Motor neuron (in vitro differentiated cells): Measurements from ENCODE around the gene N4BP2. TPM values are rescaled to one million over a fixed set of nuclear protein-coding genes. Genes with fewer than 3 reads are reported as not detected.
"Not testable (repeated sequence)": the region's sequence is repeated elsewhere in the genome, so short reads cannot be mapped to it uniquely, and the experiment has no call there.

Source experiments
- ATAC-seq, 8 experiments: fragments of 200-7000 bp; cut with Tn5 transposase; replicated peaks in 6 of 8; 2 replicates each; pipeline ENCODE4 v1.8.0; 2021; ENCODE audit warnings: mild to moderate bottlenecking in 8 of 8, moderate library complexity in 8 of 8
- H3K27ac ChIP-seq, 2 donors: fragments of 250-450 bp; sonication (Bioruptor Pico); 2 replicates each; pipeline ENCODE4 v1.9.0; 2021; ENCODE audit warnings: antibody characterized with exemption in 2 of 2, mild to moderate bottlenecking in 2 of 2, moderate library complexity in 1 of 2
- H3K4me1 ChIP-seq, 2 donors: fragments of 250-450 bp; sonication (Bioruptor Pico); replicated peaks in 1 of 2; 2 replicates each; pipeline ENCODE4 v1.6.1; 2021; ENCODE audit warnings: antibody characterized with exemption in 2 of 2, mild to moderate bottlenecking in 2 of 2, moderate library complexity in 1 of 2
- H3K4me3 ChIP-seq, 5 donors: fragments of 250-450 bp; sonication (Bioruptor Pico); 2 replicates each; pipeline ENCODE4 v1.9.0; 2021; ENCODE audit warnings: antibody characterized with exemption in 5 of 5, mild to moderate bottlenecking in 5 of 5, moderate library complexity in 4 of 5
- WGBS, 10 experiments: fragments of 450-650 bp; shearing (Covaris generic); methylation state at CpG; one replicate each; pipeline ENCODE4 v1.0.0; 2022; 5-methylcytosine and 5-hydroxymethylcytosine counted together
- in situ Hi-C, 9 experiments: fragments of 400-800 bp; cut with MboI; loops; one replicate each; pipeline ENCODE4 v1.15.0; 2021; ENCODE audit warnings: low sequenced_read_pairs in 9 of 9, low pct_unique_long_range_greater_than_20kb in 2 of 9; ENCODE audit not compliant: unreplicated experiment in 9 of 9
- total RNA-seq, 8 experiments: library from RNA; unstranded; fragments of 300-600 nt; gene quantifications; 2 replicates each; pipeline versions ENCODE4 v1.2.3 to v1.2.4, GENCODE V29; 2022

N4BP2 gene
- total RNA-seq, 8 experiments from 2014 or later = 7.4 to 38.0 (median 27.3) TPM

DNA sequence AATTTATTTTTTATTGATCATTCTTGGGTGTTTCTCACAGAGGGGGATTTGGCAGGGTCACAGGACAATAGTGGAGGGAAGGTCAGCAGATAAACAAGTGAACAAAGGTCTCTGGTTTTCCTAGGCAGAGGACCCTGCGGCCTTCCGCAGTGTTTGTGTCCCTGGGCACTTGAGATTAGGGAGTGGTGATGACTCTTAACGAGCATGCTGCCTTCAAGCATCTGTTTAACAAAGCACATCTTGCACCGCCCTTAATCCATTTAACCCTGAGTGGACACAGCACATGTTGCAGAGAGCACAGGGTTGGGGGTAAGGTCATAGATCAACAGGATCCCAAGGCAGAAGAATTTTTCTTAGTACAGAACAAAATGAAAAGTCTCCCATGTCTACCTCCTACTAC, 83.9 kb downstream of the N4BP2 start:
- no CpG with 5 or more reads among the region's 4 CpGs for WGBS, 10 experiments
- H3K4me1 ChIP-seq, in situ Hi-C loops: not testable (repeated sequence)

DNA sequence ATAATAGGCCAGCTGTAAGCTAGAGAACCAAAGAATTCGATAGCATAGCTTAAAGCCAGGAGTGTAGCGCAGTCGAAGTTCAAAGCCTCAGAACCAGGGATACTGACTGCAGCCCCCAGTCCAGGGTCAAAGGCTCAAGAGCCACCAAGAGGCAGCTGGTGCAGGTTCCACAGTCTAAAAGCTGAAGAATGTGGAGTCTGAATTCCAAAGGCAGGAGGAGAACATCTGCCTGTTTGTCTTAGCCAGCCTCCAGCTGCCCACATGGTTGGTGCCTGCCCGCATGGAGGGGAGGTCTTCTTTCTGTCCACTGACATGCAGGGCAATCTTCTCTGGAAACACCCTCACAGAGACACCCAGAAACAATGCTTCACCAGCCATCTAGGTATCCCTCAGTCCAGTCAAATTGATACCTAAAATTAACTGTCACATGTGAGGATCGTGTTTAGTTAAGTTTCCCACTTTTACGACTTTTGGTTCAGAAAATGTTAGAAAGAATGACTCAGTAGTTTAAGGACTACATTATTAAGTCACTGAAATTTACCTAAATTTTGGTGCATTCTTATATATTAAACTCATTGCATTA, 87.4 kb downstream of the N4BP2 start:
- no peak overlapping the region for H3K27ac ChIP-seq
- H3K4me1 ChIP-seq = no peaks in the 10 kb centered on the region
- ATAC-seq = peak in 1 of 8 experiments; percentile 34
- WGBS, 10 experiments = 76 to 100% (median 95%) methylated on average over 2 to 6 of the region's 6 CpGs; no CpG with 5 or more reads in 4 of the 10 experiments
- in situ Hi-C loops = no loop called here
- no peak overlapping the region for H3K4me3 ChIP-seq

More for the DNA sequence above, 83.9 kb downstream of the N4BP2 start:
- not testable (repeated sequence) for H3K4me3 ChIP-seq, H3K27ac ChIP-seq
- peak in 2 of 8 experiments; percentile 17 to 62 for ATAC-seq

DNA sequence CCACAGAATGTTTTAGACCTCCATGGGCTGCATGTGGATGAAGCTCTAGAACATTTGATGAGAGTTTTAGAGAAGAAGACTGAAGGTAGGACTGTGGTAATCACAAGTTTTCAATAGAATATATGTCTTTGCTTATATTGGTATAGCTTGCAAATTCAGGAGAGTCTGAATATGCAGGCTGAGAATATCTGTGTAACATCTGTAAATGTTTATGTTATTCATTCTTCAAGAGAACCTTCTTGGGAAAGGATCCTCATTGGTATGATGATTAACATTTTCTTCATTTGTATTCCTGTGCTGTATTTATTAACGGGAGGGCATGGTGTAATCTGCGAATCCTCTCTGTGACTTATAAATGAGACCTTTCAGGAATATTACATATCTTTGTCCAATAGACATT, 88.1 kb downstream of the N4BP2 start:
- H3K4me1 ChIP-seq = no peaks in the 10 kb centered on the region
- no peak overlapping the region for H3K4me3 ChIP-seq
- 0 to 100% (median 71%) methylated on average over 2 of the region's 2 CpGs; no CpG with 5 or more reads in 1 of the 10 experiments for WGBS, 10 experiments
- no peak overlapping the region for H3K27ac ChIP-seq
- in situ Hi-C loops = no loop called here
- peak in 3 of 8 experiments; percentile 63 to 91 (median 75) for ATAC-seq

DNA sequence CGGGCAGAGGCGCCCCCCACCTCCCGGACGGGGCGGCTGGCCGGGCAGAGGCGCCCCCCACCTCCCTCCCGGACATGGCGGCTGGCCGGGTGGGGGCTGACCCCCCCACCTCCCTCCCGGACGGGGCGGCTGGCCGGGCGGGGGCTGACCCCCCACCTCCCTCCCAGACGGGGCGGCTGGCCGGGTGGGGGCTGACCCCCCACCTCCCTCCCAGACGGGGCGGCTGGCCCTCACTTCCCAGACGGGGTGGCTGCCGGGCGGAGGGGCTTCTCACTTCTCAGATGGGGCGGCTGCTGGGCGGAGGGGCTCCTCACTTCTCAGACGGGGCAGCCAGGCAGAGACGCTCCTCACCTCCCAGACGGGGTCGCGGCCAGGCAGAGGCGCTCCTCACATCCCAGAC, 90.8 kb downstream of the N4BP2 start:
- H3K4me1 ChIP-seq, H3K27ac ChIP-seq, in situ Hi-C loops, H3K4me3 ChIP-seq, ATAC-seq: not testable (repeated sequence)
- no CpG with 5 or more reads among the region's 31 CpGs for WGBS, 10 experiments

DNA sequence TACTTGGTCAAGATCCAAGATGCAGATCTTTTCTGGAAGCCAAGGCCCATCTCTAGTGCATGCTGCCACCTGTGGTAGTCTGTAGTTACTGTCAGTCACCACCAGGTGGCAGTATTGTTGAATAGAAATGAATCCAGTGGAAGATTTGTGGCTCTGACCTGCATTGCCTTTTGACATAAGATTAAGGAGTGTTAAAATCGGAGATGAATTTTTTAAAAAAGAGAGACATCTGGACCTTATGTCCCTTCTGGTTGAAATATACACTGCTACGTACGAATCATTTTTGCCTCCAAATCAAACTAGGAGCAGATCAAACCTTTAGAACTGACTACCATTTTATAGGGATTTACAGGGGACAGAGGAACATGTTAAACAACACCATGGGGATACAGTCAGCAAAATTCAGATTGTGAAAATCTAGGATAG, 93.3 kb downstream of the N4BP2 start:
- H3K4me1 ChIP-seq = no peaks in the 10 kb centered on the region
- in situ Hi-C loops = loop anchor here in 1 of 9 experiments (25.0 kb wide), 1 partner anchor 162 kb away; no protein-coding TSS in a partner anchor

DNA sequence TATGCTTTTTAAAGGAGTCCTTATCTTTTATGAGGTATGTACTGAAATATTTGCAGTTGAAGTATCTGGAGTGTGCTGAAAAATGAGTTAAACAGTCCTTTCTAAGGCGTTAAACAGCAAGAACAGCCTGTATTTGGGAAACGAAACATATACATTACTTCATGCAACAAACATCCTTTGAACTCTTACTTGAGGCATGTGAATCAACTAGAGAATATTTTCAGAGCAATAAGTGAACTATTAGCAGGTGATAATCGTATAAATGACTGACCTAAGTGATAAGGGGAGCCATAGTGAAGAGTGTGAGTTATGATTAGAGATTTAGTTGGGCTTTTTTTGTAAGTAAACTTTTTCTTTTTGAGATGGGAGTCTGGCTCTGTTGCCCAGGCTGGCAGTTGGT, 94.3 kb downstream of the N4BP2 start:
- 76 to 100% (median 93%) methylated on average over 1 to 3 of the region's 3 CpGs; no CpG with 5 or more reads in 2 of the 10 experiments for WGBS, 10 experiments
- ATAC-seq = no peak

More for the DNA sequence above, 93.3 kb downstream of the N4BP2 start:
- H3K4me3 ChIP-seq = no peak overlapping the region
- ATAC-seq = peak in 3 of 8 experiments; percentile 79 to 84 (median 83)
- 66 to 100% (median 91%) methylated on average over 1 to 3 of the region's 3 CpGs; no CpG with 5 or more reads in 2 of the 10 experiments for WGBS, 10 experiments
- no peak overlapping the region for H3K27ac ChIP-seq

DNA sequence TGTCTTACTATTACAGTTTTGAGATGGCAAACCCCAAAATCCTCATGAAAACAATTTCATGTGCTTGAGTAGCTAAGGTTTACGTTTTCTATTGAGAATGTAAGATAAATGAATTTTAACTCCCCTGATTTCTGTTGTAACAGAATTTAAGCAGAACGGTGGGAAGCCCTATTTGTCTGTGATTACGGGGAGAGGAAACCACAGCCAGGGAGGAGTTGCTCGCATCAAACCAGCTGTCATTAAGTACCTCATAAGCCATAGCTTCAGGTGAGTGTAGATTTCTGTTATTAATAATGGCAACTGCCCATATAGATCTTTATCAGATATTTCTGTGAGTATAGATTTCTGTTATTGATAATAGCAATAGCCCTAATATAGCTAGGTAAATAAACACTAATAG, 96.0 kb downstream of the N4BP2 start:
- no peak for ATAC-seq
- 50 to 95% (median 81%) methylated on average over 1 to 4 of the region's 4 CpGs; no CpG with 5 or more reads in 2 of the 10 experiments for WGBS, 10 experiments
- no peaks in the 10 kb centered on the region for H3K4me1 ChIP-seq
- H3K4me3 ChIP-seq = no peak overlapping the region
- no peak overlapping the region for H3K27ac ChIP-seq
- in situ Hi-C loops = loop anchor here in 1 of 9 experiments (25.0 kb wide), 1 partner anchor 160 kb away; no protein-coding TSS in a partner anchor

More for the DNA sequence above, 94.3 kb downstream of the N4BP2 start:
- in situ Hi-C loops = loop anchor here in 1 of 9 experiments (25.0 kb wide), 1 partner anchor 161 kb away; no protein-coding TSS in a partner anchor
- H3K4me1 ChIP-seq = no peaks in the 10 kb centered on the region
- H3K27ac ChIP-seq = no peak overlapping the region
- no peak overlapping the region for H3K4me3 ChIP-seq

DNA sequence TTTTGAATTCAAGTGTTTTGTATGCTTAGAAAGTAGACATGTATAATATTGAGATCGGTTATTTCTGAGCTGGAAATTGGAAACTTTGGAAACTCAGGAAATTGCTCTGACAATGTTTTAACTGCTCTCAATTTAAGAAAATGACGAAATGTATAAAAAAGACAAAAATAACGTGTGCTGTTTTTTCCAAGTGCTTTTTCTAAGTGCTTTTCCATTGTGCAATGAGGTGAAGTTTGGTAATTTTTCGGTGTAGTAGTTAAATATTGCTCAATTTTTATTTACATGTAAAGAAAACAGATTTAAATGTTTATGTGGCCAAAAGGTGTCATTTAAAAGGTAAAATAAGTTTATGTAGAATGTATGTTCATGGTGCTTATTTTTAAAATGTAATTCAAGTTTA, 100.8 kb downstream of the N4BP2 start:
- H3K27ac ChIP-seq = no peak overlapping the region
- ATAC-seq = no peak
- H3K4me1 ChIP-seq = no peaks in the 10 kb centered on the region
- WGBS, 10 experiments = 91 to 100% (median 95%) methylated on average over 1 to 4 of the region's 4 CpGs
- H3K4me3 ChIP-seq = no peak overlapping the region
- in situ Hi-C loops = loop anchor here in 1 of 9 experiments (25.0 kb wide), 1 partner anchor 155 kb away; no protein-coding TSS in a partner anchor

DNA sequence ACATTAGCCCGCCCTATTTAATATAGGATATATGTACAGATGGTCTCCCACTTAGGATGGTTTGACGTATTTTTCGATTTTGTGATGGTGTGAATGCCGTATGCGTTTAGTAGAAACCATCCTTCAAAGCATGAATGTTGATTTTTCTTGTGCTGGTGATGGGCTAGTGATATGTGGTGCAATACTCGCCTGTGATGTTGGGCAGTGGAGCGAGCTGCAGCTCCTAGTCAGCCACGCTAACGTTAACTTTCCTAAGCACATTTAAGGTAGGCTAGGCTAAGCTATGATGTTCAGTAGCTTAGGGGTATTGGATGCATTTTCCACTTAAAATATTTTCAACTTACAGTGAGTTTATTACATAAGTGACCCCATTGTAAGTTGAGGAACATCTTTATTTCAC, 103.6 kb downstream of the N4BP2 start:
- in situ Hi-C loops = loop anchor here in 1 of 9 experiments (25.0 kb wide), 1 partner anchor 152 kb away; no protein-coding TSS in a partner anchor
- 90 to 96% (median 94%) methylated on average over 2 to 9 of the region's 9 CpGs; no CpG with 5 or more reads in 2 of the 10 experiments for WGBS, 10 experiments
- Histone ChIP-seq H3K27ac (no peak overlapping the region), H3K4me1 (no peaks in the 10 kb centered on the region), H3K4me3 (no peak overlapping the region)
- ATAC-seq = no peak

DNA sequence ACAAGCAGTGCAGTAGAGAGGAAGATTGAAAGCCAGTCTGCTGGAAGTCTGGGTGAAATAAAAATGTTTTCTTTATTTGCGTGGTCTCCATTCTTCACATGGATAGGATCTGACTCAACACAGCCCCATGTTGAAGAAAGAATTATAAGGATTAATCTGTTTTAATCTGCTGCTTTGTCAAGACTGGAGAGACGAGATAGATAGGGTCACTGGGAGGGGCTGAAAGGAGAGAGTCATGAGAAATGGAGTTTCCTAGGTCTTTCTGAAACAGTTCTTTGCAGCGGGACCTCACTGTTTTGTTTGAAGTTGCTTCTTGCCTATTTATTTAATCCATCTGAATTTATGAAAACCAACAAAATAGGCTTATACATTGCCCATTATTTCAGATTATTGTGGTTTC, 107.8 kb downstream of the N4BP2 start:
- in situ Hi-C loops = loop anchor here in 1 of 9 experiments (25.0 kb wide), 1 partner anchor 148 kb away; no protein-coding TSS in a partner anchor
- Histone ChIP-seq H3K4me1 (peaks cover 0 to 2% of the 10 kb centered on the region in 2 donors), H3K27ac (no peak overlapping the region), H3K4me3 (no peak overlapping the region)
- 61 to 100% (median 93%) methylated on average over 1 to 3 of the region's 3 CpGs; no CpG with 5 or more reads in 1 of the 10 experiments for WGBS, 10 experiments
- no peak for ATAC-seq

DNA sequence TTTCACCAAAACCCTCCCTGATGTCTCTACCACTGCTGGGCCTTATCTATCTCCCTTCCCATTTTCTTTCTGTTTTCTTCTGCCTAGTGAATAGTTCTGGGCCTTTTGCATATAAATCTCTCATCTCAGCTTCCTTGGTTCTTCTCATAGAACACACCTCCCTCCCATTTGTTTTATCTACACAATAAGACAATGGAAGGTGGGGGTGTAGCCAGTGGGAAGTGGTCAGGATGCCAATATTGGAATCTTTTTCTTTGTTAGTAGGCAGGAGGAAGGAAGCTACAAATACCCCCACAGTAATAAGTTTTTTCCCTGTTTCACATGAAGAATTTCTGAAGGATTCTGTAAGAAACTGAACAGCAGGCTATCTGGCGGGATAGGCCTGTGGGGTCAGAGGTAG, 109.3 kb downstream of the N4BP2 start:
- no peak overlapping the region for H3K27ac ChIP-seq
- ATAC-seq = no peak
- WGBS, 10 experiments = 100% methylated on average over 1 of the region's 1 CpG; no CpG with 5 or more reads in 6 of the 10 experiments
- in situ Hi-C loops = loop anchor here in 1 of 9 experiments (25.0 kb wide), 1 partner anchor 146 kb away; no protein-coding TSS in a partner anchor
- H3K4me1 ChIP-seq = peaks cover 0 to 2% of the 10 kb centered on the region in 2 donors
- H3K4me3 ChIP-seq = no peak overlapping the region

DNA sequence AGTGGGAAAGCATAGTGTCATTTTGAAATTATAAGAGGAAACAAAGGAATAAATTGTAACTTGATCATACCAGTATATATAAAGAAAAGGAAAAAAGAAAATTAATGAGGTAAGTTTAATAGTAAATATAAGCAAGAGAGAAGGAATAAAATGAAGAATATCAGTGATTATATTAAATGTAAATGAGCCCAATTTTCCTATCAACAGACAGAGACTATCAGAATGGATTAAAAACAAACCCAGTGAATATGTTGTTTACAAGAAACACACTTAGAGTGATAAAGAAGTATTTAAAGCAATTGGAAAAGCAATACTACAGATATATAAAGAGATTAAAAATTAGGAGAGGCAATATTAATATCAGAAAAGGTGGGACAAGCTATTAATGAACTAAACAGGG, 111.4 kb downstream of the N4BP2 start:
- Histone ChIP-seq H3K4me1 (peaks cover 0 to 2% of the 10 kb centered on the region in 2 donors), H3K4me3 (no peak overlapping the region), H3K27ac (no peak overlapping the region)
- in situ Hi-C loops = loop anchor here in 1 of 9 experiments (25.0 kb wide), 1 partner anchor 144 kb away; no protein-coding TSS in a partner anchor
- no peak for ATAC-seq

DNA sequence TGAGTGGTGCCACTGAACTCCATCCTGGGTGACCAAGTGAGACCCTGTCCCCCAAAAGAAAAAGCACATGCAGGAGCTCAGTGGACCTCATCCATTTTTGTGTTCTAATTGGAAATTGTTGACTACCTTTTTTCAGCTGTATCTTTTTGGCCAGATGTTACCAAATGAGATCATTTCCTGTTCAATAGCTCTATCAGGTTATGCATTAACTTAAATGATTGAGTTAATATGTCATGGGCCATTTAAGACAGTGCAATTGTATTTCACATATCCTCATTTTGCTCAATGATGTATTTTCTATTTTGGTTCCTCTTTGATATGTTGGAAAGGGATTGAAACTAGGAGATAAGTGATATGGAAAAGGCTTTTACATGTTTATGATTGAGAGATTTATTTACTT, 113.9 kb downstream of the N4BP2 start:
- no peak overlapping the region for H3K4me3 ChIP-seq
- no peak overlapping the region for H3K27ac ChIP-seq
- H3K4me1 ChIP-seq = peaks cover 0 to 2% of the 10 kb centered on the region in 2 donors
- in situ Hi-C loops = loop anchor here in 1 of 9 experiments (25.0 kb wide), 1 partner anchor 142 kb away; no protein-coding TSS in a partner anchor
- ATAC-seq = no peak
